Breast epithelium (tissue), 3 donors: ENCODE results near the gene PROZ.

ENCODE experiments used
- POLR2A ChIP-seq: fragments of 450-650 bp; IDR thresholded peaks from one replicate; pipeline ENCODE4 v1.6.1; 2016; ENCODE audit warnings: antibody characterized with exemption, mild to moderate bottlenecking, moderate library complexity
- TF ChIP-seq, protein P1 (sequence below), 3 donors: fragments of 450-650 bp; IDR thresholded peaks; one replicate each; pipeline ENCODE4 v1.5.1; 2016 to 2017; ENCODE audit warnings: antibody characterized with exemption in 3 of 3, mild to moderate bottlenecking in 3 of 3, moderate library complexity in 3 of 3

- TF ChIP-seq, protein P1, sequence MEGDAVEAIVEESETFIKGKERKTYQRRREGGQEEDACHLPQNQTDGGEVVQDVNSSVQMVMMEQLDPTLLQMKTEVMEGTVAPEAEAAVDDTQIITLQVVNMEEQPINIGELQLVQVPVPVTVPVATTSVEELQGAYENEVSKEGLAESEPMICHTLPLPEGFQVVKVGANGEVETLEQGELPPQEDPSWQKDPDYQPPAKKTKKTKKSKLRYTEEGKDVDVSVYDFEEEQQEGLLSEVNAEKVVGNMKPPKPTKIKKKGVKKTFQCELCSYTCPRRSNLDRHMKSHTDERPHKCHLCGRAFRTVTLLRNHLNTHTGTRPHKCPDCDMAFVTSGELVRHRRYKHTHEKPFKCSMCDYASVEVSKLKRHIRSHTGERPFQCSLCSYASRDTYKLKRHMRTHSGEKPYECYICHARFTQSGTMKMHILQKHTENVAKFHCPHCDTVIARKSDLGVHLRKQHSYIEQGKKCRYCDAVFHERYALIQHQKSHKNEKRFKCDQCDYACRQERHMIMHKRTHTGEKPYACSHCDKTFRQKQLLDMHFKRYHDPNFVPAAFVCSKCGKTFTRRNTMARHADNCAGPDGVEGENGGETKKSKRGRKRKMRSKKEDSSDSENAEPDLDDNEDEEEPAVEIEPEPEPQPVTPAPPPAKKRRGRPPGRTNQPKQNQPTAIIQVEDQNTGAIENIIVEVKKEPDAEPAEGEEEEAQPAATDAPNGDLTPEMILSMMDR (IDR thresholded peaks at IDR 0.05), result no peak
- no peak for TF ChIP-seq POLR2A
Observed at GRCh38 chr13:113110852-113111315, 47.6 kb upstream of the PROZ start.
